ENCODE measurements around the gene C21orf58.

DNA sequence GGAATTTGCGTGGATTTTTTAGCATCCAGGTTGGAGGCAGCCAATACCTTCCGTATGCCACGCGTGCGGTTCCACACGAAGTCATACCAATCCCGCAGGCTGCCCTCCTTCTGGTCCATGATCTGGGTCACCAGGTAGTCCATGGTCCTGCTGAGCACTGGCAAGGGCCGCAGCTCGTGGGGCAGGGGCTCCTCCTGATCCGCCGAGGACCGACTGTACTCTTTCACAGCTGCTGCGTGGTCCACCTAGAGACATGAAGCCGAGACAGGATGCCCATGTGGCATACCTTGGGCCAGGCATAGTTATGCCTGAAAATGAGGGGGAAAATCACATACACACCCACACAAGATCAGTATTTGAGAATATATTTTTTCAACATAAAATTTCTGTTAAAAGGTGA, 50.3 kb downstream of the C21orf58 start:
- TF ChIP-seq, protein P1, sequence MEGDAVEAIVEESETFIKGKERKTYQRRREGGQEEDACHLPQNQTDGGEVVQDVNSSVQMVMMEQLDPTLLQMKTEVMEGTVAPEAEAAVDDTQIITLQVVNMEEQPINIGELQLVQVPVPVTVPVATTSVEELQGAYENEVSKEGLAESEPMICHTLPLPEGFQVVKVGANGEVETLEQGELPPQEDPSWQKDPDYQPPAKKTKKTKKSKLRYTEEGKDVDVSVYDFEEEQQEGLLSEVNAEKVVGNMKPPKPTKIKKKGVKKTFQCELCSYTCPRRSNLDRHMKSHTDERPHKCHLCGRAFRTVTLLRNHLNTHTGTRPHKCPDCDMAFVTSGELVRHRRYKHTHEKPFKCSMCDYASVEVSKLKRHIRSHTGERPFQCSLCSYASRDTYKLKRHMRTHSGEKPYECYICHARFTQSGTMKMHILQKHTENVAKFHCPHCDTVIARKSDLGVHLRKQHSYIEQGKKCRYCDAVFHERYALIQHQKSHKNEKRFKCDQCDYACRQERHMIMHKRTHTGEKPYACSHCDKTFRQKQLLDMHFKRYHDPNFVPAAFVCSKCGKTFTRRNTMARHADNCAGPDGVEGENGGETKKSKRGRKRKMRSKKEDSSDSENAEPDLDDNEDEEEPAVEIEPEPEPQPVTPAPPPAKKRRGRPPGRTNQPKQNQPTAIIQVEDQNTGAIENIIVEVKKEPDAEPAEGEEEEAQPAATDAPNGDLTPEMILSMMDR (IDR thresholded peaks at IDR 0.05): no peak
- TF ChIP-seq POLR2AphosphoS5 (IDR thresholded peaks at IDR 0.05): no peak
- TF ChIP-seq POLR2A (IDR thresholded peaks at IDR 0.05): no peak

Measured in upper lobe of left lung (tissue), 4 donors.